Fibroblast of peridontal ligament (primary cell): ENCODE measurements around the gene MC1R.
"Not testable (repeated sequence)": the region's sequence is repeated elsewhere in the genome, so short reads cannot be mapped to it uniquely, and the experiment has no call there.

Source experiments
- DNase-seq: peaks from one replicate; pipeline ENCODE4 v3.0.0-alpha.2; 2010; ENCODE audit errors: extremely low read depth

The MC1R gene

GRCh38 chr16:89913408-89914387 is 5.0 kb upstream of the MC1R start:
- no peak for DNase-seq

- not testable (repeated sequence) for DNase-seq
Observed at GRCh38 chr16:89914642-89915285, 3.9 kb upstream of the MC1R start.

- no peak for DNase-seq
Observed at GRCh38 chr16:89915303-89916232, 3.1 kb upstream of the MC1R start.

GRCh38 chr16:89917773-89918452 is 749 bp upstream of the MC1R start:
- peak; percentile 57 for DNase-seq

GRCh38 chr16:89919535-89920406 is 1.1 kb downstream of the MC1R start:
- no peak for DNase-seq

GRCh38 chr16:89920723-89921122 is 2.1 kb downstream of the MC1R start:
- no peak for DNase-seq

- DNase-seq: no peak
Observed at GRCh38 chr16:89921131-89921701, 2.6 kb downstream of the MC1R start.

GRCh38 chr16:89921702-89922476 is 3.2 kb downstream of the MC1R start:
- DNase-seq: peak; percentile 89

- DNase-seq: peak; percentile 90
Observed at GRCh38 chr16:89922477-89922883, 3.8 kb downstream of the MC1R start.

- peak; percentile 71 for DNase-seq
Observed at GRCh38 chr16:89922884-89923639, 4.4 kb downstream of the MC1R start, which contains the start of gene TUBB3. Gene TUBB3 (plus strand): TSS chr16:89923342. CDS start chr16:89923402, 60 bp downstream.

GRCh38 chr16:89923640-89924296 is 5.1 kb downstream of the MC1R start:
- no peak for DNase-seq

GRCh38 chr16:89924297-89924924 is 5.7 kb downstream of the MC1R start:
- peak; percentile 48 for DNase-seq

- no peak for DNase-seq
Observed at GRCh38 chr16:89924925-89925307, 6.3 kb downstream of the MC1R start.

- DNase-seq: no peak
Observed at GRCh38 chr16:89925596-89926079, 7.0 kb downstream of the MC1R start.

GRCh38 chr16:89931305-89931896 is 12.7 kb downstream of the MC1R start:
- DNase-seq: no peak

GRCh38 chr16:89931964-89932363 is 13.3 kb downstream of the MC1R start:
- DNase-seq: no peak

- DNase-seq: not testable (repeated sequence)
Observed at GRCh38 chr16:89934019-89934418, 15.4 kb downstream of the MC1R start.
